GM12878 (cell line): Measurements from ENCODE around the gene SEC16A. TPM values are rescaled to one million over a fixed set of nuclear protein-coding genes. Genes with fewer than 3 reads are reported as not detected.

ENCODE experiments used
- ATAC-seq: fragments of 200-7000 bp; cut with Tn5 transposase; 3 replicates; pipeline ENCODE4 v1.9.1; 2020; ENCODE audit warnings: mild to moderate bottlenecking, moderate library complexity
- BruUV-seq: library from RNA; stranded (reverse); fragments of 400-500 nt; replicated peaks from 2 replicates; lab custom pipeline; 2021; lab: Mats Ljungman, UMichigan
- CTCF ChIA-PET: fragments of 300-600 bp; sonication (Branson Sonifier 250); formaldehyde crosslinking; extraction: SDS; loops from one replicate; lab custom pipeline; 2021; ENCODE audit warnings: inconsistent platforms; lab: Yijun Ruan, JAX
- POLR2A ChIA-PET: fragments of 350-600 bp; formaldehyde crosslinking; extraction: SDS; loops from one replicate; lab custom pipeline; 2021; ENCODE audit warnings: inconsistent platforms; lab: Charles Lee
- RAD21 ChIA-PET: fragments of 300-600 bp; sonication (Branson Sonifier 250); formaldehyde crosslinking; loops from one replicate; lab custom pipeline; 2023; ENCODE audit warnings: antibody characterized with exemption; ENCODE audit not compliant: unreplicated experiment; lab: Charles Lee
- SMC1A ChIA-PET: fragments of 300-600 bp; sonication (Branson Sonifier 250); formaldehyde crosslinking; loops from one replicate; lab custom pipeline; 2023; ENCODE audit not compliant: unreplicated experiment, uncharacterized antibody; lab: Charles Lee
- DNase-seq: peaks from one replicate; pipeline ENCODE4 v3.0.0-alpha.2; 2011; ENCODE audit warnings: low read depth, low spot score
- FAIRE-seq: peaks from 3 replicates; lab custom pipeline; 2011; peaks lifted over from hg19 to GRCh38; lab: Jason Lieb, UNC
- H2AFZ ChIP-seq: 2 replicates; pipeline ENCODE4 v1.6.0; 2011; ENCODE audit warnings: low read depth, low read length, control low read depth; ENCODE audit not compliant: control insufficient read depth
- H3K27ac ChIP-seq: 2 replicates; pipeline ENCODE4 v1.5.1; 2011; ENCODE audit warnings: control low read depth; ENCODE audit not compliant: control insufficient read depth, insufficient read depth
- H3K27me3 ChIP-seq, 2 experiments: replicated peaks in 1 of 2; 2 replicates each; pipeline versions ENCODE4 v1.6.0 to v1.6.1; 2011; ENCODE audit warnings: low read length in 1 of 2; ENCODE audit not compliant: control insufficient read depth in 2 of 2, insufficient read depth in 2 of 2
- H3K36me3 ChIP-seq, 2 experiments: 2 replicates each; pipeline ENCODE4 v1.5.1; 2011; ENCODE audit warnings: low read length in 1 of 2; ENCODE audit not compliant: control insufficient read depth in 2 of 2, insufficient read depth in 2 of 2
- H3K4me1 ChIP-seq: 2 replicates; pipeline ENCODE4 v1.6.1; 2011; ENCODE audit warnings: mild to moderate bottlenecking, low read length, moderate library complexity, mixed read lengths; ENCODE audit not compliant: control insufficient read depth, insufficient read depth
- H3K4me2 ChIP-seq: 2 replicates; pipeline ENCODE4 v1.6.0; 2011; ENCODE audit warnings: control low read depth; ENCODE audit not compliant: control insufficient read depth, insufficient read depth
- H3K4me3 ChIP-seq: fragments of 200-600 bp; sonication (generic); 2 replicates; pipeline ENCODE4 v1.5.1; 2016
- H3K79me2 ChIP-seq: 2 replicates; pipeline ENCODE4 v1.6.0; 2011; ENCODE audit warnings: low read length; ENCODE audit not compliant: control insufficient read depth, insufficient read depth
- H3K9ac ChIP-seq: 2 replicates; pipeline ENCODE4 v1.8.0; 2011; ENCODE audit warnings: low read length, control low read depth, mixed read lengths; ENCODE audit not compliant: control insufficient read depth, insufficient read depth
- H3K9me3 ChIP-seq: replicated peaks from 3 replicates; pipeline ENCODE4 v1.5.1; 2011; ENCODE audit warnings: mild to moderate bottlenecking, low read length; ENCODE audit not compliant: control insufficient read depth, insufficient read depth
- H4K20me1 ChIP-seq: 2 replicates; pipeline ENCODE4 v1.6.0; 2011; ENCODE audit not compliant: control insufficient read depth, insufficient read depth
- BACH1 ChIP-seq: fragments of 450-650 bp; IDR thresholded peaks from 2 replicates; pipeline ENCODE4 v1.6.1; 2017; ENCODE audit warnings: mild to moderate bottlenecking, borderline replicate concordance
- CHD2 ChIP-seq: IDR thresholded peaks from 2 replicates; pipeline ENCODE4 v1.6.1; 2011; ENCODE audit warnings: low read depth, low read length, improper control_type of control experiment, borderline replicate concordance
- ETV6 ChIP-seq, 2 experiments: fragments of 450-650 bp in 1 of 2; IDR thresholded peaks in 1 of 2; conservative IDR thresholded peaks in 1 of 2; 2 replicates each; pipeline ENCODE4 v1.6.1; 2014; ENCODE audit warnings: antibody characterized with exemption in 1 of 2, borderline replicate concordance in 1 of 2, low read depth in 1 of 2, mild to moderate bottlenecking in 1 of 2, moderate library complexity in 1 of 2
- KAT2A ChIP-seq: conservative IDR thresholded peaks from 2 replicates; pipeline ENCODE4 v1.6.1; 2011; ENCODE audit warnings: low read depth, low read length; ENCODE audit not compliant: control insufficient read depth
- MTA2 ChIP-seq: fragments of 450-650 bp; IDR thresholded peaks from 2 replicates; pipeline ENCODE4 v1.6.1; 2016; ENCODE audit warnings: low read depth, mild to moderate bottlenecking, moderate library complexity
- MXI1 ChIP-seq: fragments of 150-350 bp; IDR thresholded peaks from 2 replicates; pipeline ENCODE4 v1.6.1; 2011; ENCODE audit warnings: low read depth, mild to moderate bottlenecking, inconsistent platforms, low read length, improper control_type of control experiment
- NKRF ChIP-seq: fragments of 450-650 bp; conservative IDR thresholded peaks from 2 replicates; pipeline ENCODE4 v1.6.1; 2017; ENCODE audit warnings: mild to moderate bottlenecking, moderate library complexity
- POLR2AphosphoS5 ChIP-seq: IDR thresholded peaks from 2 replicates; pipeline ENCODE4 v1.6.1; 2011; ENCODE audit warnings: mild to moderate bottlenecking, low read length, inconsistent platforms
- RAD21 ChIP-seq: IDR thresholded peaks from 2 replicates; pipeline ENCODE4 v1.6.1; 2011; ENCODE audit warnings: mild to moderate bottlenecking, low read depth, low read length, moderate library complexity; ENCODE audit not compliant: insufficient read depth
- RBBP5 ChIP-seq: fragments of 200-600 bp; sonication (generic); conservative IDR thresholded peaks from 2 replicates; pipeline ENCODE4 v1.6.1; 2016
- RFX5 ChIP-seq: IDR thresholded peaks from 2 replicates; pipeline ENCODE4 v1.6.1; 2011; ENCODE audit warnings: low read depth, low read length, improper control_type of control experiment
- SRF ChIP-seq, 2 experiments: IDR thresholded peaks; 2 replicates each; pipeline ENCODE4 v1.6.1; 2011; ENCODE audit warnings: low read depth in 2 of 2, low read length in 2 of 2, mild to moderate bottlenecking in 1 of 2, moderate library complexity in 1 of 2
- STAT1 ChIP-seq: fragments of 450-650 bp; conservative IDR thresholded peaks from 2 replicates; pipeline ENCODE4 v1.6.1; 2014; ENCODE audit warnings: antibody characterized with exemption, mild to moderate bottlenecking
- WGBS: methylation state at CpG from one replicate; pipeline ENCODE4 v1.1.6; 2016; ENCODE audit warnings: low lambda C conversion rate; ENCODE audit not compliant: insufficient replicate concordance, insufficient coverage; ENCODE audit errors: missing lambda C conversion rate; 5-methylcytosine and 5-hydroxymethylcytosine counted together
- in situ Hi-C: fragments of 300-500 bp; cut with MboI; formaldehyde crosslinking; loops from 9 replicates; pipeline ENCODE4 v1.14.3; 2018; ENCODE audit warnings: mixed read lengths
- intact Hi-C: fragments of 100-400 bp; cut with micrococcal nuclease; formaldehyde crosslinking; loops from one replicate; pipeline ENCODE4 v1.14.2; 2022; ENCODE audit not compliant: unreplicated experiment
- polyA plus RNA-seq, 11 experiments: library from polyadenylated mRNA; depleted of rRNA in 4 of 11; unstranded in 6 of 11; stranded (reverse) in 5 of 11; fragments of >200 nt; fragmentation: Nextera tagmentation in 4 of 11; fragmentation: Illumina TruSeq in 1 of 11; extraction: Ambion mirVana in 4 of 11; extraction: Trizol in 1 of 11; gene quantifications; 1 replicate in 1 of 11; 2 replicates in 10 of 11; pipeline versions ENCODE4 v1.2.1 to v1.2.3, GENCODE V29; 2011 to 2016; ENCODE audit warnings: inconsistent platforms in 2 of 11, missing spikeins in 2 of 11, low read depth in 1 of 11
- total RNA-seq, 4 experiments: library from RNA; depleted of rRNA in 3 of 4; stranded (reverse); fragments of >200 nt in 3 of 4; fragmentation: Illumina TruSeq in 1 of 4; extraction: Trizol in 1 of 4; gene quantifications; 2 replicates each; pipeline versions ENCODE4 v1.2.1 to v1.2.3, GENCODE V29; 2013 to 2021
- TF ChIP-seq, protein P1 (sequence below): fragments of 450-650 bp; IDR thresholded peaks from 2 replicates; pipeline ENCODE4 v1.6.1; 2017; ENCODE audit warnings: antibody characterized with exemption, mild to moderate bottlenecking, moderate library complexity

Gene SEC16A
- total and polyA plus RNA-seq, 10 of the 15 experiments (the other 5 are each of a cell fraction or from before 2014, with no cell fraction given), result 9.9 to 59.1 (median 21.7) TPM

- TF ChIP-seq ETV6 (conservative IDR thresholded peaks at IDR 0.05 in 1 of 2, IDR thresholded peaks at IDR 0.05 in 1 of 2; ENCODE audit: borderline replicate concordance in 1 of 2, low read depth in 1 of 2), result no peak
- no peak for TF ChIP-seq RFX5
- TF ChIP-seq SRF (IDR thresholded peaks at IDR 0.05; ENCODE audit: low read depth in 2 of 2, low read length in 2 of 2), result no peak
- no peak for TF ChIP-seq KAT2A
- TF ChIP-seq, all 136 proteins: peak for 0
These were observed 46.0 kb upstream of the SEC16A start (continued) for GRCh38 chr9:136528716-136529341.

GRCh38 chr9:136527721-136528710 is 45.2 kb upstream of the SEC16A start:
- no TSS peak for BruUV-seq
- peaks cover 0 to 8% of the 10 kb centered on the region in 2 experiments; a peak in 2 of 4 replicates for H3K36me3 ChIP-seq
- no peak overlapping the region for H2AFZ ChIP-seq
- ATAC-seq, result no peak
- peaks cover 26% of the 10 kb centered on the region for H3K4me1 ChIP-seq
- ChIA-PET POLR2A (no interaction called here), CTCF (interaction anchor here (1.0 to 1.3 kb wide), 2 partner anchors 39 to 43 kb away, joined by 3 read pairs; no protein-coding TSS in a partner anchor), RAD21 (interaction anchor here (1.1 to 1.5 kb wide), 2 partner anchors 36 to 97 kb away, joined by 3 read pairs; no protein-coding TSS in a partner anchor), SMC1A (no interaction called here)
- no peak overlapping the region for H3K9ac ChIP-seq
- FAIRE-seq, result no peak
- DNase-seq, result no peak
- peaks cover 10% of the 10 kb centered on the region for H3K79me2 ChIP-seq
- H4K20me1 ChIP-seq, result no peaks in the 10 kb centered on the region
- H3K27ac ChIP-seq, result no peak overlapping the region
- in situ Hi-C loops, result no loop called here
- no peaks in the 10 kb centered on the region for H3K9me3 ChIP-seq
- WGBS, result 81% methylated on average over 31 of the region's 34 CpGs
- no peak overlapping the region for H3K4me2 ChIP-seq
- H3K27me3 ChIP-seq, result no peaks in the 10 kb centered on the region
- intact Hi-C loops, result no loop called here
- H3K4me3 ChIP-seq, result no peak overlapping the region
- TF ChIP-seq RBBP5 (no peak), MTA2 (no peak), KAT2A (no peak), CHD2 (peak; percentile 54; the same call in 1 of the 2 replicates), NKRF (no peak), STAT1 (no peak), POLR2AphosphoS5 (no peak), RAD21 (peak; percentile 12; the same call in 1 of the 2 replicates), MXI1 (no peak), BACH1 (no peak)
- TF ChIP-seq, protein P1, sequence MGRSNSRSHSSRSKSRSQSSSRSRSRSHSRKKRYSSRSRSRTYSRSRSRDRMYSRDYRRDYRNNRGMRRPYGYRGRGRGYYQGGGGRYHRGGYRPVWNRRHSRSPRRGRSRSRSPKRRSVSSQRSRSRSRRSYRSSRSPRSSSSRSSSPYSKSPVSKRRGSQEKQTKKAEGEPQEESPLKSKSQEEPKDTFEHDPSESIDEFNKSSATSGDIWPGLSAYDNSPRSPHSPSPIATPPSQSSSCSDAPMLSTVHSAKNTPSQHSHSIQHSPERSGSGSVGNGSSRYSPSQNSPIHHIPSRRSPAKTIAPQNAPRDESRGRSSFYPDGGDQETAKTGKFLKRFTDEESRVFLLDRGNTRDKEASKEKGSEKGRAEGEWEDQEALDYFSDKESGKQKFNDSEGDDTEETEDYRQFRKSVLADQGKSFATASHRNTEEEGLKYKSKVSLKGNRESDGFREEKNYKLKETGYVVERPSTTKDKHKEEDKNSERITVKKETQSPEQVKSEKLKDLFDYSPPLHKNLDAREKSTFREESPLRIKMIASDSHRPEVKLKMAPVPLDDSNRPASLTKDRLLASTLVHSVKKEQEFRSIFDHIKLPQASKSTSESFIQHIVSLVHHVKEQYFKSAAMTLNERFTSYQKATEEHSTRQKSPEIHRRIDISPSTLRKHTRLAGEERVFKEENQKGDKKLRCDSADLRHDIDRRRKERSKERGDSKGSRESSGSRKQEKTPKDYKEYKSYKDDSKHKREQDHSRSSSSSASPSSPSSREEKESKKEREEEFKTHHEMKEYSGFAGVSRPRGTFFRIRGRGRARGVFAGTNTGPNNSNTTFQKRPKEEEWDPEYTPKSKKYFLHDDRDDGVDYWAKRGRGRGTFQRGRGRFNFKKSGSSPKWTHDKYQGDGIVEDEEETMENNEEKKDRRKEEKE, result no peak
